ENCODE measurements around the gene KIFC1.

DNA sequence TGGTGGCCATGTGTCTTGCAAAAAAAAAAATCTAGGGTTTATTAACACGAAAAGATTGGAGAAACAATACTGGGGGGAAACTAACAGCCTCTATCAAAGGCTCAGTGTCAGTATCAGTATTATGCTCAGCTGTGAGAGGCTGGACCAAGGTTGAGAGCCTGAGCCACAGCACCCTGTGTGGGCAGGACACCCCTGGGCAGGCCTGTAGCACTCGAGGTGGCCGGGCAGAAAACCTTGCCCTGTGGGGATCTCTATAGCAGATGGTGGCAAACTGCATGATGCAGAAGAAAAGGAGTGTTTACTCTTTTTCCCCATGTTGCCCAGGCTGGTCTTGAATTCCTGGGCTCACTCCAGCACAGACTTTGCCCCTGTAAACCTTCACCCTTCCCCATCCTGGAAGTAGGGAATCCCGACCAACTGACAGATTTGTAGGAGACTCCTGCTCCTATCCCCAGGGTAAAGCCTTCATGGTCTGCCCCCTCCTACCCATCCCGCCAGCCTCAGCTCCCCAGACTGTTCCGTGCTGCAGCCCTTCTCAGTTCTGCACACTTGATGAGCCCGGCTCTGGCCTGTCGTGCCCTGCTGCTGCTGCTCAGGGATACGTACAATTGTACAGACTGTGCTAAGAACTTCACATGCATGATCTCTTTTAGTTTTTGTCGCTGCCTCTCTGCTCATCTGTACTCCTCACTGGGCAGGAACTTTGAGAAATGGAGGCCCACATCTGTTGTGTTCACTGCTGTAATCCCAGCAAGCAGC, 8.0 kb upstream of the KIFC1 start:
- TF ChIP-seq ZFP36 (IDR thresholded peaks at IDR 0.05; ENCODE audit: low read depth, low read length, partially characterized antibody) (no peak), POLR2AphosphoS5 (IDR thresholded peaks at IDR 0.05; ENCODE audit: control insufficient read depth, insufficient read depth, low read depth, low read length) (no peak), EZH2 (IDR thresholded peaks at IDR 0.05; ENCODE audit: borderline replicate concordance, low read depth, low read length) (no peak), NFYB (IDR thresholded peaks at IDR 0.05; ENCODE audit: extremely low read depth, insufficient read length) (no peak), MYC (IDR thresholded peaks at IDR 0.05; ENCODE audit: low read depth, low read length) (no peak), MYC (CRISPR knock-in tag; IDR thresholded peaks at IDR 0.05; ENCODE audit: borderline replicate concordance, low read depth) (no peak), NBN (IDR thresholded peaks at IDR 0.05; ENCODE audit: low read depth) (no peak), EHMT2 (IDR thresholded peaks at IDR 0.05) (no peak), TAF1 (IDR thresholded peaks at IDR 0.05; ENCODE audit: control insufficient read depth, extremely low read depth, insufficient read depth, low read length, severe bottlenecking) (no peak), CHD2 (IDR thresholded peaks at IDR 0.05; ENCODE audit: low read depth, low read length) (no peak), ZNF77 (CRISPR knock-in tag; IDR thresholded peaks at IDR 0.05) (no peak), SMAD3 (CRISPR knock-in tag; conservative IDR thresholded peaks at IDR 0.05) (no peak)
- TF ChIP-seq, protein P1, sequence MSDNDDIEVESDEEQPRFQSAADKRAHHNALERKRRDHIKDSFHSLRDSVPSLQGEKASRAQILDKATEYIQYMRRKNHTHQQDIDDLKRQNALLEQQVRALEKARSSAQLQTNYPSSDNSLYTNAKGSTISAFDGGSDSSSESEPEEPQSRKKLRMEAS (CRISPR knock-in tag; IDR thresholded peaks at IDR 0.05): no peak
- TF ChIP-seq, protein P2, sequence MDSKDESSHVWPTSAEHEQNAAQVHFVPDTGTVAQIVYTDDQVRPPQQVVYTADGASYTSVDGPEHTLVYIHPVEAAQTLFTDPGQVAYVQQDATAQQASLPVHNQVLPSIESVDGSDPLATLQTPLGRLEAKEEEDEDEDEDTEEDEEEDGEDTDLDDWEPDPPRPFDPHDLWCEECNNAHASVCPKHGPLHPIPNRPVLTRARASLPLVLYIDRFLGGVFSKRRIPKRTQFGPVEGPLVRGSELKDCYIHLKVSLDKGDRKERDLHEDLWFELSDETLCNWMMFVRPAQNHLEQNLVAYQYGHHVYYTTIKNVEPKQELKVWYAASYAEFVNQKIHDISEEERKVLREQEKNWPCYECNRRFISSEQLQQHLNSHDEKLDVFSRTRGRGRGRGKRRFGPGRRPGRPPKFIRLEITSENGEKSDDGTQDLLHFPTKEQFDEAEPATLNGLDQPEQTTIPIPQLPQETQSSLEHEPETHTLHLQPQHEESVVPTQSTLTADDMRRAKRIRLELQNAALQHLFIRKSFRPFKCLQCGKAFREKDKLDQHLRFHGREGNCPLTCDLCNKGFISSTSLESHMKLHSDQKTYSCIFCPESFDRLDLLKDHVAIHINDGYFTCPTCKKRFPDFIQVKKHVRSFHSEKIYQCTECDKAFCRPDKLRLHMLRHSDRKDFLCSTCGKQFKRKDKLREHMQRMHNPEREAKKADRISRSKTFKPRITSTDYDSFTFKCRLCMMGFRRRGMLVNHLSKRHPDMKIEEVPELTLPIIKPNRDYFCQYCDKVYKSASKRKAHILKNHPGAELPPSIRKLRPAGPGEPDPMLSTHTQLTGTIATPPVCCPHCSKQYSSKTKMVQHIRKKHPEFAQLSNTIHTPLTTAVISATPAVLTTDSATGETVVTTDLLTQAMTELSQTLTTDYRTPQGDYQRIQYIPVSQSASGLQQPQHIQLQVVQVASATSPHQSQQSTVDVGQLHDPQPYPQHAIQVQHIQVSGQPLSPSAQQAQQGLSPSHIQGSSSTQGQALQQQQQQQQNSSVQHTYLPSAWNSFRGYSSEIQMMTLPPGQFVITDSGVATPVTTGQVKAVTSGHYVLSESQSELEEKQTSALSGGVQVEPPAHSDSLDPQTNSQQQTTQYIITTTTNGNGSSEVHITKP (IDR thresholded peaks at IDR 0.05; ENCODE audit: partially characterized antibody): no peak
